RWPE2 (cell line): ENCODE results near the gene SNRNP70.
"Not testable (repeated sequence)": the region's sequence is repeated elsewhere in the genome, so short reads cannot be mapped to it uniquely, and the experiment has no call there.

Experiments
- ATAC-seq: fragments of 200-7000 bp; cut with Tn5 transposase; 3 replicates; pipeline ENCODE4 v1.9.1; 2021; ENCODE audit warnings: low read depth
- DNase-seq: peaks from one replicate; pipeline ENCODE4 v3.0.0-alpha.2; 2020; ENCODE audit warnings: low spot score
- H3K27ac ChIP-seq: fragments of 450-650 bp; 2 replicates; pipeline ENCODE4 v1.5.1; 2017; ENCODE audit warnings: mild to moderate bottlenecking; ENCODE audit not compliant: poor library complexity, severe bottlenecking
- H3K27me3 ChIP-seq: fragments of 250-450 bp; sonication (Bioruptor Pico); 2 replicates; pipeline ENCODE4 v1.5.1; 2021; ENCODE audit warnings: mild to moderate bottlenecking, moderate library complexity; ENCODE audit not compliant: insufficient read depth, poor library complexity, severe bottlenecking
- H3K36me3 ChIP-seq: fragments of 250-450 bp; sonication (Bioruptor Pico); 2 replicates; pipeline ENCODE4 v1.5.1; 2020; ENCODE audit warnings: low read depth, mild to moderate bottlenecking, moderate library complexity
- H3K4me1 ChIP-seq: fragments of 250-450 bp; sonication (Bioruptor Pico); 2 replicates; pipeline ENCODE4 v1.5.1; 2021; ENCODE audit warnings: mild to moderate bottlenecking, moderate library complexity; ENCODE audit not compliant: insufficient read depth, poor library complexity, severe bottlenecking
- H3K4me3 ChIP-seq: fragments of 250-450 bp; sonication (Bioruptor Pico); 2 replicates; pipeline ENCODE4 v1.5.1; 2021; ENCODE audit warnings: mild to moderate bottlenecking, moderate library complexity; ENCODE audit not compliant: severe bottlenecking
- H3K9me3 ChIP-seq: fragments of 250-450 bp; sonication (Bioruptor Pico); 2 replicates; pipeline ENCODE4 v1.5.1; 2021; ENCODE audit warnings: mild to moderate bottlenecking, moderate library complexity; ENCODE audit not compliant: severe bottlenecking
- CTCF ChIP-seq: fragments of 450-650 bp; IDR thresholded peaks from one replicate; pipeline ENCODE4 v1.5.1; 2017; ENCODE audit warnings: mild to moderate bottlenecking, moderate library complexity; ENCODE audit not compliant: poor library complexity, severe bottlenecking

The SNRNP70 gene

GRCh38 chr19:49070416-49070815, 14.8 kb upstream of the SNRNP70 start:
- H3K4me1 ChIP-seq: peaks cover 3% of the 10 kb centered on the region
- no peaks in the 10 kb centered on the region for H3K36me3 ChIP-seq
- H3K4me3 ChIP-seq: no peak overlapping the region
- H3K27ac ChIP-seq: no peak overlapping the region
- H3K27me3 ChIP-seq: peaks cover 34% of the 10 kb centered on the region
- no peaks in the 10 kb centered on the region for H3K9me3 ChIP-seq
- TF ChIP-seq CTCF: no peak
- DNase-seq: no peak
- ATAC-seq: no peak

- ATAC-seq (0 out of 3 replicates have a peak, but pooled peaks have one; percentile 9), DNase-seq (no peak)
- Histone ChIP-seq H3K27ac (no peak overlapping the region), H3K4me1 (peaks cover 3% of the 10 kb centered on the region), H3K36me3 (no peaks in the 10 kb centered on the region), H3K27me3 (peaks cover 34% of the 10 kb centered on the region), H3K4me3 (peak overlapping the region; percentile 14), H3K9me3 (no peaks in the 10 kb centered on the region)
- no peak for TF ChIP-seq CTCF
Measured at GRCh38 chr19:49071860-49072547, 13.2 kb upstream of the SNRNP70 start.

GRCh38 chr19:49073514-49074378, 11.5 kb upstream of the SNRNP70 start:
- Histone ChIP-seq H3K27ac (no peak overlapping the region), H3K27me3 (peaks cover 34% of the 10 kb centered on the region), H3K4me1 (peaks cover 3% of the 10 kb centered on the region), H3K9me3 (no peaks in the 10 kb centered on the region), H3K4me3 (no peak overlapping the region), H3K36me3 (no peaks in the 10 kb centered on the region)
- ATAC-seq (peak; percentile 48), DNase-seq (no peak)
- TF ChIP-seq CTCF: no peak

- ATAC-seq, H3K4me1 ChIP-seq, H3K9me3 ChIP-seq, H3K36me3 ChIP-seq, DNase-seq, H3K27ac ChIP-seq, H3K4me3 ChIP-seq: not testable (repeated sequence)
- H3K27me3 ChIP-seq: peaks cover 34% of the 10 kb centered on the region
- TF ChIP-seq CTCF: peak; percentile 74
Measured at GRCh38 chr19:49074869-49075268, 10.4 kb upstream of the SNRNP70 start.
